Esophagus squamous epithelium (tissue), 5 donors: ENCODE data around the gene EEF1AKMT3. TPM values are rescaled to one million over a fixed set of nuclear protein-coding genes. Genes with fewer than 3 reads are reported as not detected.

Experiments
- DNase-seq: peaks from one replicate; lab custom pipeline; 2025; lab: John Stamatoyannopoulos, UW
- H3K27ac ChIP-seq, 4 donors: fragments of 200-600 bp; sonication (generic); one replicate each; pipeline ENCODE4 v1.5.1; 2016 to 2019; ENCODE audit warnings: mild to moderate bottlenecking in 1 of 4
- H3K27me3 ChIP-seq, 4 donors: fragments of 200-600 bp; sonication (generic); 1 replicate in 3 of 4; 2 replicates in 1 of 4; pipeline versions ENCODE4 v1.5.1 to v1.6.0; 2017 to 2021; ENCODE audit warnings: antibody characterized with exemption in 1 of 4
- H3K36me3 ChIP-seq, 3 donors: fragments of 200-600 bp; sonication (generic); one replicate each; pipeline ENCODE4 v1.5.1; 2016 to 2019
- H3K4me1 ChIP-seq, 3 donors: fragments of 200-600 bp; sonication (generic); one replicate each; pipeline ENCODE4 v1.5.1; 2017 to 2019
- H3K4me3 ChIP-seq, 4 donors: fragments of 200-600 bp; sonication (generic); 1 replicate in 3 of 4; 2 replicates in 1 of 4; pipeline ENCODE4 v1.5.1; 2016 to 2019; ENCODE audit warnings: mild to moderate bottlenecking in 2 of 4, moderate library complexity in 1 of 4
- H3K9me3 ChIP-seq, 3 donors: fragments of 200-600 bp; sonication (generic); one replicate each; pipeline ENCODE4 v1.5.1; 2016 to 2019
- POLR2A ChIP-seq, 4 donors: fragments of 450-650 bp; IDR thresholded peaks; one replicate each; pipeline ENCODE4 v1.6.1; 2017; ENCODE audit warnings: antibody characterized with exemption in 4 of 4, mild to moderate bottlenecking in 4 of 4, moderate library complexity in 3 of 4
- WGBS, 2 donors: methylation state at CpG; one replicate each; pipeline ENCODE4 v1.1.5; 2018; 5-methylcytosine and 5-hydroxymethylcytosine counted together
- intact Hi-C: fragments of 100-400 bp; cut with DNase I; formaldehyde crosslinking; loops from one replicate; pipeline ENCODE4 v1.15.0; 2022
- total RNA-seq, 4 donors: library from RNA; depleted of rRNA; stranded (reverse); fragments of >200 nt; gene quantifications; one replicate each; pipeline ENCODE4 v1.1.0, GENCODE V29; 2016
- TF ChIP-seq, protein P1 (sequence below), 6 experiments: fragments of 450-650 bp in 4 of 6; fragments of 200-600 bp in 2 of 6; sonication (generic) in 2 of 6; IDR thresholded peaks; one replicate each; pipeline ENCODE4 v1.5.1; 2016 to 2019; ENCODE audit warnings: antibody characterized with exemption in 6 of 6, mild to moderate bottlenecking in 4 of 6, moderate library complexity in 4 of 6
- donor health status: DM: yes; HTN: yes; CAD: no.

EEF1AKMT3 gene
- total RNA-seq, 4 donors from 2014 or later: 2.6 to 7.6 (median 3.7) TPM

DNA sequence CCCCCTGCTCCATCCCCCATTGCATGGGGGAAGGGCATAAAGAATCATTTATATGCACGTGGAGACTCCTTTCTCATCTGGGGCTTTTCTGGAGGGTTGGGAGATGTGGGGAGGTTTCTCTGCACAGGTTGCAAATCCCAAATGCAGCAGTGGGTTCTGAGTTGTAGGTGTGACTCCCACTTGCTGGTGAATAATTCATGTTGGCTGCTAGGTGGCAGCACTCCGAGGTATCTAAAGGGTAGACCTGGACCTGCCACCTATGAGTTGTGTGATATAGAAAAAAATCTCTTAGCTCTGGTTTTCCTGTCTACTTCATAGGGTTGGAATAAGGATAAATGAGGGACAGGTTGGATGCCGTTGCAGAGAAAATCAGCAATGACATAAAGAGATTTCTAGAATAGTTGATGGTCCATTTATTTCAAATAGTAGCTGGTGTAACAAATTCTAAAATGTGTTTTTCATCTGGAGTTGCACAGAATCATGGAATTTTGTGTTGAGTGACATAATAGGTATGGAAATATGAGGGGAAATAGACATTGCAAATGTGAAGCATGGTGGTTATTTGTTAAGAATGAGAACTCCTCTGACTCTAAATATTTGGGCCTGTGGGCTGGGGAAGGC lies 12.9 kb upstream of the EEF1AKMT3 start:
- Histone ChIP-seq H3K4me3 (no peak overlapping the region), H3K27ac (no peak overlapping the region), H3K9me3 (no peaks in the 10 kb centered on the region), H3K4me1 (peaks cover 11 to 24% (median 12%) of the 10 kb centered on the region in 3 donors), H3K27me3 (peaks cover 0 to 25% (median 2%) of the 10 kb centered on the region in 4 donors), H3K36me3 (peaks cover 0 to 19% (median 0%) of the 10 kb centered on the region in 3 donors)
- DNase-seq: no peak
- intact Hi-C loops: no loop called here
- TF ChIP-seq, protein P1, sequence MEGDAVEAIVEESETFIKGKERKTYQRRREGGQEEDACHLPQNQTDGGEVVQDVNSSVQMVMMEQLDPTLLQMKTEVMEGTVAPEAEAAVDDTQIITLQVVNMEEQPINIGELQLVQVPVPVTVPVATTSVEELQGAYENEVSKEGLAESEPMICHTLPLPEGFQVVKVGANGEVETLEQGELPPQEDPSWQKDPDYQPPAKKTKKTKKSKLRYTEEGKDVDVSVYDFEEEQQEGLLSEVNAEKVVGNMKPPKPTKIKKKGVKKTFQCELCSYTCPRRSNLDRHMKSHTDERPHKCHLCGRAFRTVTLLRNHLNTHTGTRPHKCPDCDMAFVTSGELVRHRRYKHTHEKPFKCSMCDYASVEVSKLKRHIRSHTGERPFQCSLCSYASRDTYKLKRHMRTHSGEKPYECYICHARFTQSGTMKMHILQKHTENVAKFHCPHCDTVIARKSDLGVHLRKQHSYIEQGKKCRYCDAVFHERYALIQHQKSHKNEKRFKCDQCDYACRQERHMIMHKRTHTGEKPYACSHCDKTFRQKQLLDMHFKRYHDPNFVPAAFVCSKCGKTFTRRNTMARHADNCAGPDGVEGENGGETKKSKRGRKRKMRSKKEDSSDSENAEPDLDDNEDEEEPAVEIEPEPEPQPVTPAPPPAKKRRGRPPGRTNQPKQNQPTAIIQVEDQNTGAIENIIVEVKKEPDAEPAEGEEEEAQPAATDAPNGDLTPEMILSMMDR (IDR thresholded peaks at IDR 0.05): peak in 4 of 6 experiments; percentile 24 to 58 (median 44)
- TF ChIP-seq POLR2A (IDR thresholded peaks at IDR 0.05): no peak
- 25 to 44% methylated on average over 3 of the region's 3 CpGs for WGBS, 2 donors

- TF ChIP-seq, protein P1 (IDR thresholded peaks at IDR 0.05): no peak
- TF ChIP-seq POLR2A (IDR thresholded peaks at IDR 0.05): no peak
- WGBS, 2 donors: 88 to 90% methylated on average over 3 of the region's 3 CpGs
- peaks cover 0 to 35% (median 7%) of the 10 kb centered on the region in 4 donors for H3K27me3 ChIP-seq
- H3K9me3 ChIP-seq: no peaks in the 10 kb centered on the region
- intact Hi-C loops: no loop called here
- H3K4me3 ChIP-seq: no peak overlapping the region
- H3K36me3 ChIP-seq: peaks cover 0 to 19% (median 0%) of the 10 kb centered on the region in 3 donors
- no peak for DNase-seq
- no peak overlapping the region for H3K27ac ChIP-seq
- H3K4me1 ChIP-seq: peaks cover 18 to 28% (median 20%) of the 10 kb centered on the region in 3 donors
Observed at GRCh38 chr12:57760347-57760982, 11.9 kb upstream of the EEF1AKMT3 start.

DNA sequence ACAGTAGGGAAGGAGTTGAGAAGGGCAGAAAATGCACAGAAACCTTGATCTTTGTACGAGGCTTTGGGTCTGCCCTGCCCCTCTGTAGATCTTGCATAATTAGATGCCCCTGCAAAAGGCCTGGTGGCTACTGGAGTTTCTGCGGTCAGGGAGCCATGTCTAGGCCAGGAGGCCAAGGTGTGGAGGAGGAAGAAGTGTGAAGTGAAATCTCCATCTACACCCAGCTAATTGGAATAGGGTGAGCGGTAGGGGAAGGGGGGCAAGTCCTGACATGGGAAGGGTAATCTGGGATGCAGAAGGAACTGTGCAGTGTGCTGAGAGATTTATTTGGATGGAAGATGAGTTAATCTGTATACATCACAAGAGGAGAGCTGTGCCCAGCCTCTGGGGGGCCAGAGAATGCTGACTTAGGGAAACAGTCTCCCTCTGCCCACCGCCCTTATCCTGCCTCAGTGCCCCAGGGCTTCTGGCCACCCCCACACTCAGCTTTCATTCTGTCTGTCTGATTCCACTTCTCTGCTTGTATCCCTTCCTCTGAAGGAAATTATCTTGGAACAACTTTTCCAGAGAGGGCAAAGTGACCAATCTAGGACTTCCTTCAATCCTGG lies 10.9 kb upstream of the EEF1AKMT3 start:
- H3K36me3 ChIP-seq: peaks cover 0 to 19% (median 0%) of the 10 kb centered on the region in 3 donors
- H3K27me3 ChIP-seq: peaks cover 0 to 46% (median 10%) of the 10 kb centered on the region in 4 donors
- 81 to 92% methylated on average over 4 of the region's 4 CpGs for WGBS, 2 donors
- no peak overlapping the region for H3K27ac ChIP-seq
- intact Hi-C loops: no loop called here
- no peak overlapping the region for H3K4me3 ChIP-seq
- TF ChIP-seq, protein P1 (IDR thresholded peaks at IDR 0.05): no peak
- TF ChIP-seq POLR2A (IDR thresholded peaks at IDR 0.05): no peak
- no peaks in the 10 kb centered on the region for H3K9me3 ChIP-seq
- no peak for DNase-seq
- peaks cover 22 to 29% (median 25%) of the 10 kb centered on the region in 3 donors for H3K4me1 ChIP-seq

- Histone ChIP-seq H3K27ac (no peak overlapping the region), H3K4me3 (no peak overlapping the region), H3K9me3 (no peaks in the 10 kb centered on the region), H3K27me3 (peaks cover 0 to 55% (median 10%) of the 10 kb centered on the region in 4 donors), H3K36me3 (peaks cover 0 to 19% (median 0%) of the 10 kb centered on the region in 3 donors), H3K4me1 (peaks cover 25 to 31% (median 26%) of the 10 kb centered on the region in 3 donors)
- no peak for DNase-seq
- TF ChIP-seq, protein P1 (IDR thresholded peaks at IDR 0.05): no peak
- no peak for TF ChIP-seq POLR2A (IDR thresholded peaks at IDR 0.05)
- 93 to 97% methylated on average over 2 of the region's 2 CpGs for WGBS, 2 donors
- intact Hi-C loops: no loop called here
Observed at GRCh38 chr12:57762463-57762862, 10.0 kb upstream of the EEF1AKMT3 start.
